ENCODE measurements around the gene GNG13. TPM values are rescaled to one million over a fixed set of nuclear protein-coding genes. Genes with fewer than 3 reads are reported as not detected.
"Not testable (repeated sequence)": the region's sequence is repeated elsewhere in the genome, so short reads cannot be mapped to it uniquely, and the experiment has no call there.

GNG13 gene
- total RNA-seq, 1 donor from 2014 or later, result not detected

GRCh38 chr16:832652-833336 lies 32.3 kb upstream of the GNG13 start:
- intact Hi-C loops (cut with micrococcal nuclease), result no loop called here

DNA sequence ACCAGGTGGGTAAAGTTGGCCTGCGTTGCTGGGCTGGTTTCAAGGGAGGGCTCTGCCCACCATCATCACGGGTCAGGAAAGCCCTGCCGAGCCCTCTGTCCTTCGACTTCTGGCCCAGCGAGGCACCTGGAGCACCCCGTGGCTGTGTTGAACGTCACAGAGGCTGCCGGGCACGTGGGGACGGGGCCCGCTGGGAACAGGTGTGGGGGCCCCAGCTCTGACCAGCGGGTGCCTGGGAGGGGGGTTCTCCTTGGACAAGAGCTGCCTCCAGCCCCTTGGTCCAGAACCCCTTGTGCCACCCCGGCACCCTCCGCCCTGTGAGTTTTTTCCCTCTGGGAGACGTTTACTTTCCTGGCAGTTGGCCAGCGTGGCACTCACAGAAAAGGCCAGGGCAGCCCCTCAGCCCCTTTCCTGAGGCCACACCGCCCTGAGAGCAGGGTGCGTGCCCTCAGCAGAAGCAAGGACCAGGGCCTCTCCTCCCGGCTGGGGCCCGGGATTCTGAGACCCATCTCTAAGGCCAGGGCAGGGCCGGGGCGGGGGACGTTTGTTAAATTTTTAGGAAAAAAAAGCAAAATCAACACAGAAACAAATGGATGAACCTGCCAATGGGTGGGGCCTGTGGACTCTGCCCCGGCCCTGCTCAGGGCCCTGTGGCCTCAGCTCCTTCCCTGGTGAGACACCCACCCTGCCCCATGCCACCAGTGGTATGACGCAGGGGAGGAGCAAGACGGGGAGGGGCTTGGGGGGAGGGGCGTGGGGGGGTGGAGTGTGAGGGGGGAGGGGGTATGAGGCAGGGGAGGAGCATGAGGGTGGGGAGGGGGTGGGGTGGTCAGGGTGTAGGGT lies 31.3 kb upstream of the GNG13 start:
- intact Hi-C loops (cut with micrococcal nuclease), result no loop called here

- intact Hi-C loops (cut with micrococcal nuclease), result no loop called here
Observed at GRCh38 chr16:830871-831570, 30.5 kb upstream of the GNG13 start.

DNA sequence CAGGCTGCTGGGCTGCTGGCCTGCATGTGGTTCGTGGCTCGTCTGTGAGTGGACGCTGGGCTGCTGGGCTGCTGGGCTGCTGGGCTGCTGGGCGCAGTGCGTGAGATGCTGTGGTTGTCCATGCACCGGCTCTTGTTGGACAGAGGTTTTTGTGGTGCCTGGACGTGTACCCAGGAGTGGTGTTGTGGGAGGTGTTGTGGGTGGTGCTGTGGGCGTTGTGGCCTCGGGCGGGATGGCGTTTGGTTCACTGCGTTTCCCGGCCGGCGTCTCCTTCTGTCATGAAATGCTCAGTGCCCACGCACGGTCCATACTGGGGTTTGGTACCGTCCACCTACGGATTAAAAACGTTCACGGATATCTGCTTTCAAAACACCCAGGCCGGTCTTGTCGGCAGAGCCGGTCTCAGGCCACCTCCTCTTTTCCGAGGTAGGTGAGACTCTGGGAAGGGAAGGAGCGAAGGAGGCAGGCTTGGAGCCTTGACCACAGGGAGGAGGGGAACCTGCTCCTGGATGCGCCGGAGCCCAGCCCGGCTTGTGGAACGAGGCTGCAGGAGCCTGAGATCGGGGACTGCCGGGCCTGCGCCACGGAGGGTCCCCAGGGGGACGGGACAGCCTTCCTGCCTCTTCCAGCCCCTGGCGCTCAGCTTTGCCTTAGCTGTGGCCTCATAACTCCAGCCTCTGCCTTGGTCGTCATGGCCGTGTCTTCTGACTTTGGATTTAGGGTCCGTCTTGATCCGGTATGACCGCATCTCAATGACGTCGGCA lies 29.8 kb upstream of the GNG13 start:
- intact Hi-C loops (cut with micrococcal nuclease), result no loop called here

- intact Hi-C loops (cut with micrococcal nuclease), result no loop called here
Observed at GRCh38 chr16:828891-829290, 28.4 kb upstream of the GNG13 start.

- intact Hi-C loops (cut with micrococcal nuclease), result no loop called here
Observed at GRCh38 chr16:827513-827912, 27.0 kb upstream of the GNG13 start.

- intact Hi-C loops (cut with micrococcal nuclease), result no loop called here
Observed at GRCh38 chr16:825341-826061, 25.0 kb upstream of the GNG13 start.

DNA sequence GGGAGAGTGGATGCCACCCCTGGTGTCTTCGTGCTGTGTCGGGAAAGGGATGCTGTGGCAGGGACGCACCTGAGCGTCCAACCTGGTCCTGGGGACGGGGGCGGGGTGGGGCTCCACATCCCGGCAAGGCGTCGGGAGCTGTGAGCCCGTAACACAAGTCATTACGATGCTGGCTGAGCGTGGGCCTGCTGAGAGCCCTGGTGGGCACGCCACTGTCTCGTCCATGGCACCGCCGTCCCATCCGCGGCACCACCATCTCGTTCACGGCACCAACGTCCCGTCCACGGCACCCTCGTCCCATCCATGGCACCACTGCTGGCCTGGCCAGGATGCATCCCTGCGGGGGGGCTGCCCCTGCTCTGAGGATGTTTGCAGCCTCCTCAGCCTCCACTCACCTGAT lies 24.1 kb upstream of the GNG13 start:
- intact Hi-C loops (cut with micrococcal nuclease), result no loop called here

- intact Hi-C loops (cut with micrococcal nuclease), result no loop called here
Observed at GRCh38 chr16:824194-824593, 23.7 kb upstream of the GNG13 start.

DNA sequence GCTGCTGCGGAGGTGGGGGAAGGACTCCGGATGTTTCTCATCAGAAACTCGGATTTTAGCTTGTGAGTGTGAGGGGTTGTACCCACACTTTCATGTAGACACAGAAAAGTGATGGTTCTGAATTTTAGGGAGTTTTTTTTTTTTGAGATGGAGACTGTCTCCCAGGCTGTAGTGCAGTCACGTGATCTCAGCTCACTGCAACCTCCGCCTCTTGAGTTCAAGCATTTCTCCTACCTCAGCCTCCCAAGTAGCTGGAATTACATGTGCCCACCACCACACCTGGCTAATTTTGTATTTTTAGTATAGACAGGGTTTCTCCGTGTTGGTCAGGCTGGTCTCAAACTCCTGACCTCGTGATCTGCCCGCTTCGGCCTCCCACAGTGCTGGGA lies 22.4 kb upstream of the GNG13 start:
- intact Hi-C loops (cut with micrococcal nuclease), result no loop called here

GRCh38 chr16:822174-822908 lies 21.8 kb upstream of the GNG13 start:
- intact Hi-C loops (cut with micrococcal nuclease), result no loop called here

GRCh38 chr16:821751-822150 lies 21.2 kb upstream of the GNG13 start:
- intact Hi-C loops (cut with micrococcal nuclease), result no loop called here

DNA sequence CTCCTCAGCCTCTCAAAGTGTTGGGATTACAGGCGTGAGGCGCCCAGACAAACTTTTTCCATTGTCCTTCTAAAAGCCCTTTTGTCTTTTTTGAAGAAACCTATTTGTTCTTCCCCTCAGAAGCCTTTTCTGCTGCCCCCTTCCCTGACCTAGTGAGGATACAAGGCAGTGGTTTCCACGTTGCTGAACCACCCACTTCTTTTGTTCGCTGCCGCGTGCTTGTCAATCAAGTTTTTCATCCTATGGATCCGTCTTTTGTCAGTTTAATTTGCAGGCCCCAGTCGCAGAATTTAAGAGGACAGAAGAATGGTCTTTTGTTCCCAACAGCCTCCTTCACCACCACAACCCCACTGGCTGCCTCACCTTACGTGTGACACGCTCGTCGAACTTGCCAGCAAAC lies 20.2 kb upstream of the GNG13 start:
- intact Hi-C loops (cut with micrococcal nuclease), result no loop called here

DNA sequence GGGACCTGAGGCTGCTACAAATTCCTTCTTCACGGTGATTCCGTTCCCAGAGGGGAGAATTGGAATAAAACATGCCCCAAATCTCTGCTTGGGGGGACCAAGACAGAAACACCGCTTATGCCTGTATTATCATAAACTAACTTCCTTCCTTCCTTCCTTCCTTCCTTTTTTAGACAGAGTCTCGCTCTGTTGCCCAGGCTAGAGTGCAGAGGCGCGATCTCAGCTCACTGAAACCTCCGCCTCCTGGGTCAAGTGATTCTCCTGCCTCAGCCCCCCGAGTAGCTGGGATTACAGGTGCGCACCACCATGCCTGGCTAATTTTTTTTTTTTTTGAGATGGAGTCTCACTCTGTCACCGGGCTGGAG lies 19.5 kb upstream of the GNG13 start:
- intact Hi-C loops (cut with micrococcal nuclease), result not testable (repeated sequence)

DNA sequence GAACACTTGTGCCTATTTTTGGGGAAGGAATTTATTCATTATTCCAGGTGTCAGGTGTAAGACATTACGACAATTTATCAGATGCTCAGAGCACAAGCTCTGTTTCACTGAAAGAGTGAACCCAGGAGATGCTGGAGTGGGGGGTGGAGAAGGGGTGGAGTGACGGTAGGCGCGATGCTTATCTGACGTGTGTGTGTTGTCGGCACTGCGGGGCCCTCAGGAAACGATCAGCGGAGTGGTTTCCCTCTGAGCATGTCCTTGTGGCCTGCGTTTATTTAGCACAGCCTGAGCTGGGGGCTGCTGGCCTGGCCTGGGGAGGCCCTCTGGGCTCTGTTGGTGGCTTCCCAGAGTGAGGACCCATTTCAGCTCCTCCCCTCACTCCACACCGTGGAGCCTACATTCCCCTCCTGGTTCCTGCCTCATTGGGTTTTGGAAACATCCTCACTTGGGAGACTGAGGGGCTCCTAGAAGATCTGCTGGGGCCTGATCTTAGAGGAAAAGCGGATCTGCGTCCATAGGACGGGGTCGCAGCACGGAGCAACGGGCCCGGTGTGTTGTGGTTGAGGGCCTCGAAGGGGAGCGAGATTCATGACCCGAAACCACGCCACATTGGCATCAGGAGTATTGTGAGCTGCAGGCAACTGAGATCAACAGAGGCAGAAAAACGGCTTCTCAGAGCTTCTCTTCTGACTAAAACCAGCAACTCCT lies 19.0 kb upstream of the GNG13 start:
- intact Hi-C loops (cut with micrococcal nuclease), result no loop called here

DNA sequence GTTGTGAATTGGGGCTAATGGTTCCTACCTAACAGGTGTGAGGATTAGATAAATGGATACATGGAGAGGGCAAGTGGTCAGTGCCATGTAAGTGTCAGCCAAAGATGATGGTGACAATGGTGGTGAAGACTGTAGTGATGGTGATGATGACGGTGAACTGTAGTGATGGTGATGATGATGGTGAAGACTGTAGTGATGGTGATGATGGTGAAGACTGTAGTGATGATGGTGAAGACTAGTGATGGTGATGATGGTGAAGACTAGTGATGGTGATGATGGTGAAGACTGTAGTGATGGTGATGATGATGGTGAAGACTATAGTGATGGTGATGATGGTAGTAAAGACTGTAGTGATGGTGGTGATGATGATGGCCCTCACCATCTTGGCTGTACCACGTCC lies 18.1 kb upstream of the GNG13 start:
- intact Hi-C loops (cut with micrococcal nuclease), result no loop called here

DNA sequence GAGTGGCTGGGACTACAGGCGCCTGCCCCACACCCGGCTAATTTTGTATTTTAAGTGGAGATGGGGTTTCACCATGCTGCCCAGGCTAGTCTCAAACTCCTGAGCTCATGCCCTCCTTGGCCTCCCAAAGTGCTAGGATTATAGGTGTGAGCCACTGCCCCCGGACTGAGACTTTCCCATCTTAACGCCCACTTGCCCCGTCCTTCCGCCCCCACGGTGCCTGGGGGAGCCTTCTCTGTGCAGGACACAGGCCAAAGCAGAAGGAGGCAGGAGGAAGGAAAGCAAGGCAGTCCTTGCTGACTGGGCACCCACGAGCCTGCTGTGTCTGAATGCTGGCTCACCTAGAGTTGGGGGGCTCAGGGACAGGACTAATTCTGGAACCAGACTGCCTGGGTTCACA lies 17.6 kb upstream of the GNG13 start:
- intact Hi-C loops (cut with micrococcal nuclease), result no loop called here

- intact Hi-C loops (cut with micrococcal nuclease), result no loop called here
Observed at GRCh38 chr16:817001-817906, 16.7 kb upstream of the GNG13 start.

DNA sequence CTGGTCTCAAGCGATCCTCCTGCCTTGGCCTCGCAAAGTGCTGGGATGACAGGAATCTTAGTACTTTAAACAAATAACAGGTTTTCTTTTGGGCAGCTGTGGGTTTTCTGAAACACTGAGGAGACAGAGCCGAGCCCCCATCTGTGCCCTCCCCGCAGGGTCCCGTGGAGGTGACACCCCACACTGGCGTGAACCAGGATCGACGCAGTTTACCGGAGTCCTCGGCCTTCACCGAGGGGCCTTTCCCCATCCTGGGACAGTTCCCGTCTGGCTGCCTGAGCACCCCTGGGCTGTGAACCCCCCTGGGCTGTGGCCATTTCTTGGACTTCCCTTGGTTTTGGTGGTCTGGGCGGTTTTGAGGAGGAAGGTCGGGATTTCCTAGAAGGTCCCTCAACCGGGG lies 15.3 kb upstream of the GNG13 start:
- intact Hi-C loops (cut with micrococcal nuclease), result no loop called here

Data from T-helper 2 cell treated with Interferon-gamma antibody and Interleukin-4, amounts not matched to agents 100 ng/mL and 5 ng/mL, for 36 hours (primary cell).